ENCODE results near the gene LHX3. TPM values are rescaled to one million over a fixed set of nuclear protein-coding genes. Genes with fewer than 3 reads are reported as not detected.

The LHX3 gene
- total RNA-seq, 1 donor from 2014 or later, result not detected

- Histone ChIP-seq H3K9me3 (no peaks in the 10 kb centered on the region), H3K4me1 (no peaks in the 10 kb centered on the region), H3K27me3 (no peaks in the 10 kb centered on the region), H3K27ac (no peak overlapping the region), H3K4me3 (no peak overlapping the region), H3K36me3 (no peaks in the 10 kb centered on the region)
- DNase-seq (ENCODE audit: extremely low spot score in 2 of 2), result no peak
- TF ChIP-seq POLR2AphosphoS5 (IDR thresholded peaks at IDR 0.05; ENCODE audit: insufficient read depth in 1 of 2, low read depth in 1 of 2) (no peak), POLR2A (IDR thresholded peaks at IDR 0.05) (no peak), CTCF (IDR thresholded peaks at IDR 0.05) (no peak)
- intact Hi-C loops (cut with DNase I), result no loop called here
Measured at GRCh38 chr9:136148766-136149165, 56.2 kb downstream of the LHX3 start.

GRCh38 chr9:136147890-136148714 is 56.8 kb downstream of the LHX3 start:
- H3K4me1 ChIP-seq, result no peaks in the 10 kb centered on the region
- H3K27me3 ChIP-seq, result no peaks in the 10 kb centered on the region
- no peak for DNase-seq (ENCODE audit: extremely low spot score in 2 of 2)
- H3K4me3 ChIP-seq, result no peak overlapping the region
- intact Hi-C loops (cut with DNase I), result no loop called here
- no peak for TF ChIP-seq POLR2A (IDR thresholded peaks at IDR 0.05)
- no peak for TF ChIP-seq POLR2AphosphoS5 (IDR thresholded peaks at IDR 0.05; ENCODE audit: insufficient read depth in 1 of 2, low read depth in 1 of 2)
- no peaks in the 10 kb centered on the region for H3K9me3 ChIP-seq
- H3K36me3 ChIP-seq, result no peaks in the 10 kb centered on the region
- H3K27ac ChIP-seq, result no peak overlapping the region

- Histone ChIP-seq H3K4me3 (no peak overlapping the region), H3K4me1 (no peaks in the 10 kb centered on the region), H3K36me3 (no peaks in the 10 kb centered on the region), H3K9me3 (no peaks in the 10 kb centered on the region), H3K27ac (no peak overlapping the region), H3K27me3 (no peaks in the 10 kb centered on the region)
- TF ChIP-seq POLR2A (IDR thresholded peaks at IDR 0.05) (no peak), CTCF (IDR thresholded peaks at IDR 0.05) (no peak), POLR2AphosphoS5 (IDR thresholded peaks at IDR 0.05; ENCODE audit: insufficient read depth in 1 of 2, low read depth in 1 of 2) (no peak)
- no peak for DNase-seq (ENCODE audit: extremely low spot score in 2 of 2)
- intact Hi-C loops (cut with DNase I), result no loop called here
Measured at GRCh38 chr9:136147038-136147889, 57.7 kb downstream of the LHX3 start.

Other genes starting within 250 kb of the LHX3 start
- gene UBAC1, start 243.8 kb downstream of the LHX3 start, total RNA-seq, result 57.9 TPM
- 21.1 TPM for gene NACC2, start 109.8 kb downstream of the LHX3 start, total RNA-seq
- 25.0 TPM for gene TMEM250, start 86.3 kb downstream of the LHX3 start, total RNA-seq
- gene QSOX2, start 40.7 kb upstream of the LHX3 start, total RNA-seq, result 6.1 TPM
- gene CCDC187, start 99.0 kb upstream of the LHX3 start, total RNA-seq, result not detected
- gene GPSM1, start 122.4 kb upstream of the LHX3 start, total RNA-seq, result 35.4 TPM
- gene DNLZ, start 158.6 kb upstream of the LHX3 start, total RNA-seq, result 25.0 TPM
- gene CARD9, start 168.5 kb upstream of the LHX3 start, total RNA-seq, result 16.9 TPM
- gene SNAPC4, start 195.0 kb upstream of the LHX3 start, total RNA-seq, result 3.2 TPM
- 60.4 TPM for gene ENTR1, start 205.5 kb upstream of the LHX3 start, total RNA-seq
- gene PMPCA, start 205.5 kb upstream of the LHX3 start, total RNA-seq, result 23.6 TPM
- 9.8 TPM for gene INPP5E, start 234.7 kb upstream of the LHX3 start, total RNA-seq